Testis (tissue), 3 donors: ENCODE results near the gene ANXA2R. TPM values are rescaled to one million over a fixed set of nuclear protein-coding genes. Genes with fewer than 3 reads are reported as not detected.
A peak's percentile ranks its signal among the peaks of the same experiment; 100 is the strongest.

Experiments used
- DNase-seq: peaks from one replicate; pipeline ENCODE4 v3.0.0-alpha.2; 2019
- H3K27ac ChIP-seq, 2 donors: fragments of 200-600 bp; sonication (generic); one replicate each; pipeline ENCODE4 v1.5.1; 2019
- H3K27me3 ChIP-seq: fragments of 200-600 bp; sonication (generic); one replicate; pipeline ENCODE4 v1.5.1; 2019
- H3K36me3 ChIP-seq: fragments of 200-600 bp; sonication (generic); one replicate; pipeline ENCODE4 v1.5.1; 2017; ENCODE audit warnings: low read depth; ENCODE audit errors: missing control alignments
- H3K4me1 ChIP-seq: fragments of 200-600 bp; sonication (generic); one replicate; pipeline ENCODE4 v1.5.1; 2019
- H3K4me3 ChIP-seq, 2 donors: fragments of 200-600 bp; sonication (generic); one replicate each; pipeline ENCODE4 v1.5.1; 2017 to 2019
- H3K9me3 ChIP-seq: fragments of 200-600 bp; sonication (generic); one replicate; pipeline ENCODE4 v1.5.1; 2017
- POLR2A ChIP-seq: fragments of 450-650 bp; IDR thresholded peaks from one replicate; pipeline ENCODE4 v1.6.1; 2017; ENCODE audit warnings: antibody characterized with exemption, mild to moderate bottlenecking, moderate library complexity
- WGBS, 2 donors: methylation state at CpG; one replicate each; pipeline ENCODE4 v1.1.5; 2018; 5-methylcytosine and 5-hydroxymethylcytosine counted together
- intact Hi-C: fragments of 100-400 bp; cut with DNase I; formaldehyde crosslinking; loops from one replicate; pipeline ENCODE4 v1.15.1; 2023; ENCODE audit warnings: low total_unique reads
- polyA plus RNA-seq: library from polyadenylated mRNA; stranded (reverse); fragments of 350-450 nt; fragmentation: Illumina TruSeq; extraction: RNeasy Lipid Tissue Mini Kit (QIAGEN cat#74804); gene quantifications from one replicate; pipeline ENCODE4 v1.2.3, GENCODE V29; 2014; ENCODE audit warnings: low read depth, low replicate concordance; ENCODE audit not compliant: insufficient read depth
- total RNA-seq, 2 donors: library from RNA; depleted of rRNA; stranded (reverse); fragments of >200 nt; gene quantifications; one replicate each; pipeline ENCODE4 v1.2.3, GENCODE V29; 2016
- TF ChIP-seq, protein P1 (sequence below), 3 experiments: fragments of 450-650 bp in 2 of 3; fragments of 200-600 bp in 1 of 3; sonication (generic) in 1 of 3; IDR thresholded peaks; one replicate each; pipeline ENCODE4 v1.5.1; 2016 to 2019; ENCODE audit warnings: antibody characterized with exemption in 3 of 3, mild to moderate bottlenecking in 2 of 3, moderate library complexity in 1 of 3

ANXA2R gene
- total and polyA plus RNA-seq, 3 donors from 2014 or later = 1.6 to 10.2 (median 5.1) TPM

DNA sequence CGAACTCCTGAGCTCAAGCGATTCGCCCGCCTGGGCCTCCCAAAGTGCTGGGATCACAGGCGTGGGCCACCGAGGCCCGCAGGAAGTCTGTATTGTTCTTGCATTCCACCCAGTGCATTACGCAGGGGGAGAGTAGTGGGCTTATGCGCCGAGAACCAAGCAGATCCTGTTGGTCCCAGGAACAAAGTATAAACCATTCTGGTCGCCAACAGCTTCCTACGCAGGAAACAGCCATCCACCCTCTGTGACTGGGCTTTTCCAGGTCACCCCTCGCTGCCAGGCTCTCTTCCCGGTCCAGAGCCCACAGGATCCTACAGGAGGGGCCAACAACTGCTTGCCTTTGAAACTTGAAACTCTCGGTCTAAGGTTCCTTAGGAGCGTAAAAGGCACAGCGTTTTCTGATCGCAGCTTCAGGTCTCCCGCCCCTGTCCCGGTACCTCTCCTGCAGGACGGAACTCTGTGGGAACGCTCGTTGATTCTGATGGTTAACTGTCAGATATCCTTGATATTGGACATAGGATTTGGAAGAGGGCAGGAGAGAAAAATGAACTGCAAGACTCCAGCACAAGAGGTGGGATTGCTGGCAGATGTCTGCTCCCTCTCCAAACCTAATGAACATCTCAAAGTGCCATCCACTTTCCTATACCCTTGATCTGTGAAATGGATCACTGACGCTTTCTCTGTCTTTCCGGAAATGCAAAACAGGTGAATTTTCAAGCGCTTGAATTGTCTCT is 4.2 kb upstream of the ANXA2R start:
- Histone ChIP-seq H3K27me3 (no peaks in the 10 kb centered on the region), H3K4me1 (peaks cover 4% of the 10 kb centered on the region), H3K9me3 (no peaks in the 10 kb centered on the region), H3K27ac (no peak overlapping the region), H3K4me3 (no peak overlapping the region), H3K36me3 (no peaks in the 10 kb centered on the region)
- TF ChIP-seq, protein P1, sequence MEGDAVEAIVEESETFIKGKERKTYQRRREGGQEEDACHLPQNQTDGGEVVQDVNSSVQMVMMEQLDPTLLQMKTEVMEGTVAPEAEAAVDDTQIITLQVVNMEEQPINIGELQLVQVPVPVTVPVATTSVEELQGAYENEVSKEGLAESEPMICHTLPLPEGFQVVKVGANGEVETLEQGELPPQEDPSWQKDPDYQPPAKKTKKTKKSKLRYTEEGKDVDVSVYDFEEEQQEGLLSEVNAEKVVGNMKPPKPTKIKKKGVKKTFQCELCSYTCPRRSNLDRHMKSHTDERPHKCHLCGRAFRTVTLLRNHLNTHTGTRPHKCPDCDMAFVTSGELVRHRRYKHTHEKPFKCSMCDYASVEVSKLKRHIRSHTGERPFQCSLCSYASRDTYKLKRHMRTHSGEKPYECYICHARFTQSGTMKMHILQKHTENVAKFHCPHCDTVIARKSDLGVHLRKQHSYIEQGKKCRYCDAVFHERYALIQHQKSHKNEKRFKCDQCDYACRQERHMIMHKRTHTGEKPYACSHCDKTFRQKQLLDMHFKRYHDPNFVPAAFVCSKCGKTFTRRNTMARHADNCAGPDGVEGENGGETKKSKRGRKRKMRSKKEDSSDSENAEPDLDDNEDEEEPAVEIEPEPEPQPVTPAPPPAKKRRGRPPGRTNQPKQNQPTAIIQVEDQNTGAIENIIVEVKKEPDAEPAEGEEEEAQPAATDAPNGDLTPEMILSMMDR (IDR thresholded peaks at IDR 0.05) = no peak
- no peak for TF ChIP-seq POLR2A
- no peak for DNase-seq
- intact Hi-C loops = loop anchor here (5.0 kb wide), 2 partner anchors 52 to 92 kb away; no protein-coding TSS in a partner anchor
- 42 to 45% methylated on average over 24 to 26 of the region's 26 CpGs for WGBS, 2 donors

DNA sequence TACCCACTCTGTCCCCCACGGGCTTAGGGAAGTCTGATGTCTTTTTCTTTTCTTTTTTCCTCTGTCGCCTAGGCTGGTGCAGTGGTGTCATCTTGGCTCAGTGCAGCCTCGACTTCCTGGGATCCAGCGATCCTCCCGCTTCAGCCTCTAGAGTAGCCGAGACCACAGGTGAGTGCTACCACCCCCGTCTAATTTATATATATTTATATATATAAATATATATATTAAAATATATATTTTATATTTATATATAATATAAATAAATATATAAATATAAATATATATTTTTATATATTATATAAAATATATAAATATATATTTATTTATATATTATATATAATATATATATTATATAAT is 3.3 kb upstream of the ANXA2R start:
- TF ChIP-seq, protein P1 (IDR thresholded peaks at IDR 0.05) = no peak
- no peak for TF ChIP-seq POLR2A
- WGBS, 2 donors = 4 to 5% methylated on average over 7 of the region's 7 CpGs
- intact Hi-C loops = loop anchor here (5.0 kb wide), 2 partner anchors 51 to 91 kb away; no protein-coding TSS in a partner anchor
- DNase-seq = no peak
- peak overlapping the region; percentile 90 to 96 for H3K27ac ChIP-seq
- H3K4me3 ChIP-seq = peak overlapping the region; percentile 63 to 70
- H3K4me1 ChIP-seq = peaks cover 4% of the 10 kb centered on the region
- H3K27me3 ChIP-seq = no peaks in the 10 kb centered on the region
- H3K36me3 ChIP-seq = no peaks in the 10 kb centered on the region
- H3K9me3 ChIP-seq = no peaks in the 10 kb centered on the region

DNA sequence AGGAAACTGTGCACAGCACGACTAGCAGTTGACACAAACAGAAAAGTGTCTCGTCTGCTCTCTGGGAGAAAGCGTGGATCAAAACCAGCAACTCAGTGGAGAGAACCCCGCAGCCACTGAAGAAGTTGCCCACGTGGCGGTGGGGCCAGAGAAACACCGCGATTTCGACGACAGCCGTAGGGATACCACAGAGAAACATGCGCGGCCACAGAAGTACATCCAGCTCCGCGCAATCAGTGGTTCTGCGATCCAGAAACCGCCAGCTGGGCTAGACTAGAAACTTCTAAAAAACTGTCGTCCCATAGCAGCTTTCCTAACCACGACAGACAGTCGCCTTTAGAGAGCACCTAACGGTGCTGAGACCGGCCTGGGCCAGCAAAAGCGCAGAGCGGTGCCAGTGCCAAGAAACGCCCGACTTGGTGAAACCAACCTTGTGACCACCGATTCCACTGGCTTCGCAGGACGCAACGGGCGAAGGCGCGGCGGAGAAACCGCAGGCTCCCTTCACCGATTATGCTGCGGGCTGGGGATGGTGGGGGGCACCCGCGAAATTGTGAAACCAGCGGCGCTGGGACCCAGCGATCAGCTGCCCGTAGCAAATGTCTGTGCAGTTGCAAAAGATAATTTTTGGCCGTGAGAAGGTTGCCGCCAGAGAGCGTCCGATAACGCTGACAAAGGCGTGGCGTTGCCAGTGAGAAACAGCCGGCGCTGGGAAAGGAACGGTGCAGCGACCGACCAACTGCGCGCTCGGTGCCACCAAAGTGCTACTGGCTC is 2.7 kb upstream of the ANXA2R start:
- peak; percentile 80 for DNase-seq
- no peaks in the 10 kb centered on the region for H3K36me3 ChIP-seq
- no peaks in the 10 kb centered on the region for H3K27me3 ChIP-seq
- WGBS, 2 donors = 1 to 2% methylated on average over 42 to 56 of the region's 58 CpGs
- H3K4me1 ChIP-seq = peaks cover 4% of the 10 kb centered on the region
- intact Hi-C loops = loop anchor here (5.0 kb wide), 2 partner anchors 51 to 91 kb away; no protein-coding TSS in a partner anchor
- no peaks in the 10 kb centered on the region for H3K9me3 ChIP-seq
- TF ChIP-seq POLR2A = no peak
- TF ChIP-seq, protein P1 (IDR thresholded peaks at IDR 0.05) = no peak
- H3K27ac ChIP-seq = peak overlapping the region; percentile 90 to 96
- H3K4me3 ChIP-seq = peak overlapping the region; percentile 63 to 70

DNA sequence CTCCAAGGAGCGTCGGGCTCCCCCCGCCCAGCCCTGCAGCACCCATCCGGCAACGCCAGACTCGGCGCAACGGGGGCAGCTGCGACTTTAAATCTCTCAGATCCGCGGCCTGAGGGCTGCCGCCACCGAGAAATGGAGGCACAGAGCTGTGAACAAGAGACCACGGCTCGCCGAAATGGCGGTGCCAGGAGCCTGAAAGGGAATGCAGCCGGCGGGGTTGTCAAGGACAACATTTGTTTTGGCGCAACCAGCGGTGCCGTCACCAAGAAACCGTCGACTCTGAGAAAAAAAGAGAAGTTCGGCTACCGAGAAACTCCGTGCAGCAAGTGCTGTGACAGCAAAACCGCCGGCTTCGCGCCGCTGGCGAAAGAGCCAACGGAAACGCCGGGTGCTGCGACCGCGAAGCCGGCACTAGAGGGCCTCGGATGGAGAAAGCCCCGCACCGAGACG is 2.1 kb upstream of the ANXA2R start:
- Histone ChIP-seq H3K4me1 (peaks cover 4% of the 10 kb centered on the region), H3K27ac (peak overlapping the region; percentile 90 to 96), H3K27me3 (no peaks in the 10 kb centered on the region), H3K9me3 (no peaks in the 10 kb centered on the region), H3K4me3 (peak overlapping the region; percentile 63 to 70), H3K36me3 (no peaks in the 10 kb centered on the region)
- 0 to 1% methylated on average over 29 to 44 of the region's 44 CpGs for WGBS, 2 donors
- peak; percentile 68 for DNase-seq
- intact Hi-C loops = loop anchor here (5.0 kb wide), 2 partner anchors 50 to 90 kb away; no protein-coding TSS in a partner anchor
- TF ChIP-seq POLR2A = no peak
- TF ChIP-seq, protein P1 (IDR thresholded peaks at IDR 0.05) = no peak
